ENCODE measurements around the gene ARHGAP29.
"Not testable (repeated sequence)": the region's sequence is repeated elsewhere in the genome, so short reads cannot be mapped to it uniquely, and the experiment has no call there.

The ARHGAP29 gene

DNA sequence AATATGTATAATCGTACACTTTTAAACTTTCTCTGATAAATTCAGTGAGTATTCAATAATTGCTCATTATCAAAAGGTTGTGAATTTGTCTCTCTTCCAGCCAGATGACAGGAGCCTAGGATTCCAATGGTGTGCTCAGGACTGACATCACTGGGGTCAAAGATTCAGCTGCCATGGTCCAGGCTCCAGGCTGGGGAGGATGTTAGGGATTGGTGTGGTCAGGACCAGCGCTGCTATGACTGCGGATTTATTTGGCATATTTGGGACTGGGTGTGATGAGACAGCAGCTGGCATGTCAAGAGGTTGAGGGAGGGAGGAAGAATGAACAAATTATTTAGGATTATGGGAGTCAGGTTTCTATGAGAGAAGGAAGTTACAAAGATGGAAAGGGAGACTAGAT, 68.3 kb downstream of the ARHGAP29 start:
- DNase-seq, result no peak

DNA sequence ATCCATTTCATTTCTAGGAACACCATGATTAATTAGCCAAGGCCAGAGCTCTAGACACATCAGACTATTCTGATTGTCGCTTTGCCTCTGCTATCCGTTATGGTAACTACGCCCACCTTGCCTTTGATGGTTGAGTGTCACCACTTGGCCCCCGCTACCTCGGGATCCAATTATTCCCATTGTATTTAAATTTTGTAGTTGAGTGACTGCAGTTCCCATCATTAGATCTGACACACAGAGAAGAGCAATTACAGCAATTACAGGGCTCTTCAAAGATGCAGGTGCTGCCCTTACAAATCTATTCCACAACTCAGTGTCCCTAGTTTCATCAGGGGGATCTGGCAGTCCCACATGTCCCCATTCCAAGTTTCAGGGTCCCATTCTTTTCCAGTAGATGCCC, 71.5 kb downstream of the ARHGAP29 start:
- DNase-seq, result no peak

DNA sequence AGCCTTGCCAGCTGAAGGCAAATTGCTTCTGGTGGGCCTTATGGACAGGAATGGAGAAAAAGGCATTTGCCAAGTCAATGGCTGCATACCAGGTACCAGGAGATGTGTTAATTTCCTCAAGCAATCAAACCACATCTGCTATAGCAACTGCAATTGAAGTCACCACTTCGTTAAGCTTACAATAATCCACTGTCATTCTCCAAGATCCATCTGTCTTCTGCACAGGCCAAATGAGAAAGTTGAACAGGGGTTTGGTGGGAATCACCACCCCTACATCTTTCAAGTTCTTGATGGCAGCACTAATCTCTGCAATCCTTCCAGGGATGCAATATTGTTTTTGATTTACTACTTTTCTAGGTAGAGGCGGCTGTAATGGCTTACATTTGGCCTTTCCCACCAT, 72.5 kb downstream of the ARHGAP29 start:
- not testable (repeated sequence) for DNase-seq

DNA sequence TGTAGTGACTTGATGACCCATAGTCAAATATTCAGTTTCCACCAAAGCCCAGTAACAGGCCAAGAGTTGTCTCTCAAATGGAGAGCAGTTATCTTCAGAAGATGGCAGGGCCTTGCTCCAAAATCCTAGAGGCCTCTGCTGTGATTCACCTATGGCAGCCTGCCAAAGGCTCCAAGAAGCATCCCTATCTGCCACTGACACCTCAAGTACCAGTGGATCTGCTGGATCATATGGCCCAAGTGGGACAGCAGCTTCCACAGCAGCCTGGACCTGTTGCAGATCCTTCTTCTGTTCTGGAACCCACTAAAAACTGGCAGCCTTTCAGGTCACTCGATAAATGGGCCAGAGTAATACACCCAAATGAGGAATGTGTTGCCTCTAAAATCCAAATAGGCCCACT, 73.3 kb downstream of the ARHGAP29 start:
- not testable (repeated sequence) for DNase-seq

DNA sequence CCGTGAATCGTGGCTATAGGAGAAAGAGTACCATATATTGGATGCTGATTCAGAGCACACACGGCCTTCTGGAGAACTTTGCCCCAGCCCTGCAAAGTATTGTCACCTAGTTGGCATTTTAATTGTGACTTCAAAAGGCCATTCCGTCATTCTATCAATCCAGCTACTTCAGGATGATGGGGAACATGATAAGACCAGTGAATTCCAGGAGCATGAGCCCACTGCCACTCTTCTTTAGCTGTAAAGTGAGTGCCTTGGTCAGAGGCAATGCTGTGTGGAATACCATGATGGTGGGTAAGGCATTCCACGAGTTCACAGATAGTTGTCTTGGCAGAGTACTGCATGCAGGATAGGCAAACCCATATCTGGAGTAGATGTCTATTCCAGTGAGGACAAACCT, 74.1 kb downstream of the ARHGAP29 start:
- not testable (repeated sequence) for DNase-seq

DNA sequence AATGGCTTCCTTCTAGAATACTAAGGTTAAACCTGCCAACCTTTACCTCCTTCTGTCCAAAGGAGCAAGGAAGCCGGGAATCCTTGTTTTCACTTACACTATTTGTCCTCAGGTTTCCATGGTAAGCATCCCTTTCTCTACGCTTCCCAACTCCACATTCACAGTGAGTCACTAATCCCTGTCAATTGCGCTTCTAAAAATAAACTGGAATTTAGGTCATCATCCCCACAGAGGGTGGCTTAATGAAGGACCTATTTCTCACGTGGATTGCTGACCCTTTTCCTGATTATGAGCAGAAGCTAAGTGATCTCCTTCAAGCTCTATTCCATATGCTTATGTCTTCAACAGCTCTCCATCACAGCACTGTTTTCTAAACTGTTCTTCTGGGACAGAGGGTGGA, 76.6 kb downstream of the ARHGAP29 start:
- no peak for DNase-seq

DNA sequence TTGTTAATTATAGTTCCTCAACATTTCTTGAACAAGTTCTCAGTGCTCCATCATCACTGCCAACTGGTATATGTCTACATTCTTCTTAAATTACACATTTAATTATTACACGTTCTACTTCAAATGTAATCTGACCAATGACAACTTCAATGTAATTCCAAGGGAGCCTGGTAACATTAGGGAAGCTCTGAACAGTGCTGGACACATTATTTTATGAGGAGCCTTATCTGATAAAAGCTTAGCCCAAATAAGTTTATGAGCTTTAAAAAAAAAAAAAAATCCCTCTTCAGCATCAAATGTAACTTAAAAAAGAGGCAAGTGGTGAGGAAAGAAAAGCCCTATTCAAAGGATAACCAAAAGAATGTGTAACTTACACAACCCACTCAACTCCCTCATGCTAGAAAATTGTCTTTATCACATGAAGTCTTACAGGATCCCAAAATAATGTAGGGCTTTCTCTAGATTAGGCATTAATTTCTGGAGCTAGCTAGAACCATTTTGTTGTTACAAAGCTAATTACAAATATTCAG, 81.2 kb downstream of the ARHGAP29 start:
- DNase-seq, result no peak

DNA sequence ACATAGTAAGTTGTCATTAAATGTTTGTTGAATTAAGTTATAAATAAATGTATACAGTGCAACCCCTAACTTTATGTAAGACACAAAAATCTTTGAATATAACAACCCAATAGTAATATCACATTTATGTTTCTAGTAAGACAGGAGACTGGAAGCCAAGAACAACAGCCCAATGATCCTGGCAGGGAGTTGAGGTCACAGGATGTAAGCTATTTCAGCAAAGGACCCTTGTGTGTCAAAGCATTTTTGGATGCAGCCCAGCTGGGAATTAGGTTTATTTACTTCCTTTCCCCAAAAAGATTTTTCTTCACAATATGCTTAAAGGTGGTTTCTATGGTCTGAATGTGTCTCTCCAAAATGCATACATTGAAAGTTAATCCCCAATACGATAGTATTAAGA, 82.4 kb downstream of the ARHGAP29 start:
- no peak for DNase-seq

DNA sequence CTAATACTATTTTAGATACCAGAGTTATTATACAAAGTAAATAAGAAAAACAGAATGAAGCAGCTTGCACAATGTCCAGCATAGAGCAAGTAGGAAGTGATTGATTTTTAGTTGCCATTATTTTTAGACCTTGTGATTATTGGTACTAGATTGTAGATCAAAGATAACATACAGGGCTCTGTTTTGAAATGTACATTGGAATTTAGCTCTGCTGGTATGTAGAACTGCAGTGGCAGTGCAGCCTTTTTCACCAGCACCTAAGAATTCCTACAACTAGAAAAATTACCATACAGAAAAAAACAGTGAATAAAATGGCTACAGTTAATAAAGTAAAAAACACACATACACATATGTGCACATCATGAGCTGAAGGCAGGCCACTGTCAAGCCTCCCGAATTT, 84.3 kb downstream of the ARHGAP29 start:
- no peak for DNase-seq

DNA sequence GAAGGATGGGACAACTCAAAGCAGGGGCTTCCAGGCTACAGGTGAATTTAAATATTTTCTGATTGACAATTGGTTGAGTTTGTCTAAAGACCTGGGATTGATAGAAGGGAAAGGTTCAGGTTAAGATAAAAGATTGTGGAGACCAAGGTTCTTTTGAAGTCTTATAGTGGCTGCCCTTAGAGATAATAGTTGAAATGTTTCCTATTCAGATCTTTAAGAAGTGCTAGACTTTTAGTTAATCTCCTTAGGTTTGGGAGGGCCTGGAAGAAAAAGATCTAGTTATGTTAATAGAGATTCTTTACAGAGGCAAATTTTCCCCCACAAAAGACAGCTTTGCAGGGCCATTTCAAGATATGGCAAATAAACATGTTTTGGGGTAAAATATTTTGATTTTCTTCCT, 88.2 kb downstream of the ARHGAP29 start:
- DNase-seq, result not testable (repeated sequence)

DNA sequence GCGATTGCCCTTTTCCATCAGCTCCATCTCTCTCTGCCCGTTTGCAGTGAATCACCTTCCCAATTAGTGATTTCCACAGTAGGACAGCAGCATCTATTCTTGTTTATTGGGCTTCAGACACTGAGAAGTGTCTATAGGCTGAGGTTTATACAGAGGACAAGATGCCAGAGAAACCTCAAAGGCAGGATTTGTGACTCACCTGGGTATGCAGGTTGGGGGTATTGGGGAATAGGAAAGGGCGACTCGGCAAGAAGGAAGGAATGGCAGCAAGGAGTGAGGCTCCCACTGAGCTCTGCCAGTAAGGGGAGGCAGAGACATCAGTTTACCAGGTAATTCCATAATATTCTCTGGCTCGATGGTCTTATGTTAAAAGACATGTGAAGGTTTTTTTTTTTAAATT, 91.1 kb downstream of the ARHGAP29 start:
- DNase-seq, result no peak

DNA sequence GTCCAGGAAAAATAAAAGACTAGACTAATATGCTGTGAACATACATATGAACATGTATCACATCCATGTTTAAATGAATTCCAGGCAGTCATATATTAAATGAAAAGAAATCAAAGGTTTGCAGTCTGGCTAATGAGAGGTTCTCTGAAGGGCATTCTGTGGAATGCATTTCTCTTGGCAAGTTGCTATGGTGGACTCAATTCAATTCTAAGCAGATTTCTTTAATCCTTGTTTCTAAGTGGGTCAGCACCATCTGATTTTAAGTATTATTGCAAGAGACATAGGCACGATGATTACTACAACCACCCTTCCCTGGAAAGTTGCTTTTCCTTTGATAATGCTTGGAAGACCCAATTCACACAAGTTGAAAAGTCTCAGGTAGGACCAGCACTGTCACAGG, 92.5 kb downstream of the ARHGAP29 start:
- DNase-seq, result no peak

DNA sequence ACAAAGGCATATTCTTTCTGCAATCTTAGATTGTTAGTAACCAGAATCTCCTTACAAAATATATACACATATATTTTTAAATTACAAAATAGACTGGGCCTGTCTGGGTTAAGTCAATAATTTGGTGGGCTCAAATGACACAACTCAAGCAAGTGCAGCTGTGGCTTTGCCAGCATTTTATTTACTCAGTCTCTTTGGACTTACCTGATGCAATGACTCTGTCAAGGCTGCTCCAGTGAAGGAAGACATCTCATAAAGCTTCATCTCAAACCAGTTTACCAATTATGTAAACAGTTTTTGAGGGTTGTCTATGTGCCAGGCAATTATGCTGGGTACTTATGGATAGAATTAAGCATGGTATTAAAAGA, 93.6 kb downstream of the ARHGAP29 start:
- DNase-seq, result peak; percentile 54

DNA sequence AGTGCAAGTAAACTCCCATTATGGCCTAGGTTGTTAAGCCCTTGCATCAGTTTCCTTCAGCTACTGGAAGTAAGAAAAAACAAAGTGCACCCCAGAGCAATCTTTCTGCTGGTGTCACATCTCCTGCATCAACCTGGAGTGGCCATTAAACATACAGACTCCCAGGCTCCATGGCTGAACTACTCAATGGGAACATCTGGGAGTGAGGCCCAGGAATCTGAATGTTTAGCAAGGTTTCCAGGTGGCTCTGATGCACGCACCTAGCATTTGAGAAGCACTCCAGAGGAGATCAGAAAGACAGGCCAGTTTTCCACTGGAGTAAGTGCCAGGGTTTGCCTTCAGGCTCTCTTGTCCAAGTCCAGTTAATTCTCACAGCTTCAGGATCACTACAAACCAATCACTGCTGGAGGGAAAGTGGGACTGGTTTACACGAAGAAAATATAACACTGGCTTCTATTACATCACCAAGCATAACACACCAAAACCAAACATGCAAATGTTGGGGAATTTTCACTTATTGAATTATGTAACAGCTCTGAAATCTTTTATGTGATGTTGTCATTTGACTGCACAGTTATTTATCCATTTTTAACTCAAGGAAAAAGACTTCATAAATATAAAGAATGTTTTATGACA, 94.1 kb downstream of the ARHGAP29 start:
- DNase-seq, result no peak

DNA sequence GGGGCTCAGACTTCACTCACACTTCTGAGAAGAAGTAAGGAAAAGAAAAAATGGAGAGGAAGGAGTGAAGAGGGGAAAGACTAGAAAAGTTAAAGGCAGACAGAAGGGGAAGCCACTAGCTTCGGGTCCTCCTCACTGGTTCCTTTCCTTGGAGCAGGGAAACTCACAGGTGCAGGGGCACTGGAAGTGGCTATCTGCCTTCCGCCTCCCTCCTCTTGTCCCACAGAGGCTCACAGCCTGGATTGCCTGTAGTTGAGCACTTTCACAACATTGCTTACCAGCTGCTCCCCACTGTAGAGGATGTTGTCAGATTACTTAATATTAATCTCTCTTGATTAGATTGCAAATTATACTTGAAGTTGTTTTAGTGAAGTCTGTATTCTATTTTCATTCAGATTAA, 94.8 kb downstream of the ARHGAP29 start:
- no peak for DNase-seq

DNA sequence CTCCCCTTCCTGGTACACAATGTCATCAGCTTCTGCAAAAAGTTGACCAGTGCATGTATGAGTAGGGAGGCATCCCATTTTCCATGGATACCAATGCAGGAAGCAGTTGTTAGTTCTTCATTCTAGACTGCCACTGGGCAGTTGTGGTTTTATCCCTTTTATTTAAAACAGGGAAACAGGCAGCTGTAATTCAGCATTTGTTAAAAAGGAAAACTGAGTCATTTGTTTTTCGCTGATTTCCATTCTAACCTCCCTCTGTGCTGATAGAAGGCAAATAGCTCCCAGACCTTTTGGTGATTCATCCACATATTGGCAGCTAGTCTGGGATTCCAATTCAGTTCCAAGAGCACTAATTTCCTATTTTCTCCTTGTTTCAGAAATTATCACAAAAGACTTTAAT, 95.4 kb downstream of the ARHGAP29 start:
- no peak for DNase-seq

DNA sequence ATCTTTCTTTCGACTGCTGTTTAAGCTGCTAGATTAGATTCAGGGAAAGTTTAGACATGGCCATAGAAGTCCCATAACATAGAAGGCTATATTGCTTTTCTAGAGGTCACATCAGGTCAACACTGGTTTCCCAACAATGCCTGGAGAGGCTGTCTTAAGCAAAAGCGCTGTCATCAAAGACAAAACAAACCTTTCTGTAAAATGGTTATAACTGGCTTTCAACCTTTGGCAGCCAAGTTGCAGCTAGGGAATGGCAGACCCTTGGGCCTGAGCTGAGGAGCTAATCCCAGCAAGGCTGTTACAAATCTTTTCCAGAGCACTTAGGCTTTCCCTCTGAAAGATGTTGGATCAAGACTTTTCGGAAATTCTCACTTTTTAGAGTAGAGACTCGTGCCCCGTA, 105.3 kb downstream of the ARHGAP29 start:
- DNase-seq, result no peak

DNA sequence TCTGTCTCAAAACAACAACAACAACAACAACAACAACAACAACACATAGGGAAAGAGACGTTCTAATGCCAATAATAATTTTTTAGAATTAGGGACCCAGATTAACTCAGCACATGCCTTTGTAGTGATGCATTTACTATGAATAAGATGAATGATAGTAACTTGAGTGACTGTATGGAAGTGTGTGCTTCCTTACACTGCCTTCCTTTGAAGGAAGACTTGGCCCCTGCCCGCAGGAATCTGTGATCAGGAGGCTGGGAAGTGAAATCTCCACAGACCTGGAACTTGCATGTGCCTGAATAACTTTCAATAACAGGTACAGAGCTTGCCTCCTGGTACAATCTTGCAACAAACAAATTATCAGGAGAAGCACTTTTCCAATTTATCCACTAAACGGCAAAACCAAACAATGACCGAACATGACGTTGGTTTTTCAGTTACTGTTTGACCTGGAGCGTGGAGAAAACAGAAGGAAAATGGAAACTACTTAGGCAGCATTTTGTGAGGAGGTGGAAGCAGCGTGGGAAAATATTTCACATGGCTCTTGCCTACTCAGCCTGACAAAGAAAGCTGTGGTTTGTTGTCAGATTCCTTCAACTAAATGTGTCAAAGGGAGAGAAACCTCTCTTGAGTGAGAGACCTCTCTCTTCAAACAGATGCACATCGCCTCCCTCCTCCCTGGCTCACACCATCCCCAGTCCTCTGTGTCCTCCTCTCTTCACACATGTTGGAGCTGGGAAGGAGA, 106.4 kb downstream of the ARHGAP29 start:
- DNase-seq, result no peak

DNA sequence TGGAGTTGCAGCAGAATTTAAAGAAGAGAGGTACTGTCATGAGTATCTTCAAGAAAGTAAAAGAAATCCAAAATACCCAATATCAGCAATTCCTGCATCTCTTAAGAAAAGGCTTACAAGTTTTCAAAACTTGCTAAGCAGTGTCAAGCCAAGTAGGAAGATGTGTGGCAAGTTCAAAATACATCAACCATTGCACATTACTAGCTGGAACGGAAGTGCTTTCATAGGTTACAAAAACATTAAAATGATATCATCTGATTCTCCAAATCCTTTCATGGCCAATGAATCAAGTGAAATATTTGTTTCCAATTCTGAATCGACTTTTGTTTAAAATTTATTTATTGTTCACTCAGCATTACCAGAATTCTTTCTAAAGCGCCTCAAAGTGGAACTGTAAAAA, 110.7 kb downstream of the ARHGAP29 start:
- no peak for DNase-seq

DNA sequence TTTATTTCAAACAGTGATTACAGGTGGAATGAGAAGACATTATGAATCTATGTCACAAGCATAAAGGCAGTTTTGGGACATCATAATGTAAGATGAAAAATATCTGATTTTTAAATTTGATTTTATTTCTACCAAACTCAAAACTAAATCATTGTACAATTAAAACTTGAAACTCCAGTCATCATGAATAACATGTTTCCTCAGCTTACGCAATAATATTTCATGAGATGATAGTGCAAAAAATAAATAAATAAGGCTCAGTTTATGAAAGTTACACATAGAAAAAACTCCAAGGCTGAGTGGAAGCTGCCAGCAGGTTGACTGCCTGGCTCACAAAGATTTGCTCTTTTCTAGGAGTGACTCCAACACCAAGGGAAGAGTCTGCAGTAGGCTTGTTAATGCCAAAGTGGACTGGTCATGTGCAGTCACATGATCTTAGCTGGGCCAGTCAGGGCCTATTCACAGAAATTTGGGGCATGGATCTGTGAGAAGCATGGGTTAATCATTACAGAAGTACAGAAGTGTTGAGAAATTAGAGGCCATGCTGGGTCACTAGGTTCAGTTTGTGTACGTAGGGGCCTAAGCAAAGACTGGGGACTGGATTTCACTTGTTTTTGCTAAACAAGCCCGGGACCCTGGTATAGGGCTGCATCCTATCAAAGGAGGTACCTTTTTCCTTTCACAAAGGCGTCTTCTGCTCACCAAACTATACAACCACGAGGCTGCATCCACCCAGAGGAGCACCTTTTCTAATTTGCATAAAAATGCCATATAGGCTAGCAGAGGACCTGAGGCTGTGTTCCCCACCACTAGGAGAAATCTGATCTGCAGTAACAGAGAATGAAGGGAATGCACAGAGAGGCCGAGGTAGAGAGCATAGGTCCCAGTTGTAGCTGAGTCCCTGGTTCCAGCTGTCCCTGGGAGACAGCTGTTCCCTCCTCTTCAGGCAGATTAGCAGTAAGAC, 111.6 kb downstream of the ARHGAP29 start:
- DNase-seq, result no peak

DNA sequence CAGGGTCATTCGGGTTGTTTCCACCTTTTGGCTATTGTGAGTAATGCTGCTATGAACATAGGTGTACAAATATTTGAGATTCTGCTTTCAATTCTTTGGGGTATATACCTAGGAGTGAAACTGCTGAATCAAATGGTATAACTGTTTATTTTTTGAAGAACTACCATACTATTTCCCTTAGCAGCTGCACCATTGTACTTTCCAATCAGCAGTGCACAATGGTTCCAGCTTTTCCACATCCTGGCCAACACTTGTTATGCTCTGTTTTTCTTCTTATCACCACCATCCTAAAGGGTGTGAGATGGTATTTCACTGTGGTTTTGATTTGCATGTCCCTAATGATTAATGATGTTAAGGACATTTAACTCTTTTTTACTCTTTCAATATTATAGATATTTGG, 112.8 kb downstream of the ARHGAP29 start:
- DNase-seq, result no peak

DNA sequence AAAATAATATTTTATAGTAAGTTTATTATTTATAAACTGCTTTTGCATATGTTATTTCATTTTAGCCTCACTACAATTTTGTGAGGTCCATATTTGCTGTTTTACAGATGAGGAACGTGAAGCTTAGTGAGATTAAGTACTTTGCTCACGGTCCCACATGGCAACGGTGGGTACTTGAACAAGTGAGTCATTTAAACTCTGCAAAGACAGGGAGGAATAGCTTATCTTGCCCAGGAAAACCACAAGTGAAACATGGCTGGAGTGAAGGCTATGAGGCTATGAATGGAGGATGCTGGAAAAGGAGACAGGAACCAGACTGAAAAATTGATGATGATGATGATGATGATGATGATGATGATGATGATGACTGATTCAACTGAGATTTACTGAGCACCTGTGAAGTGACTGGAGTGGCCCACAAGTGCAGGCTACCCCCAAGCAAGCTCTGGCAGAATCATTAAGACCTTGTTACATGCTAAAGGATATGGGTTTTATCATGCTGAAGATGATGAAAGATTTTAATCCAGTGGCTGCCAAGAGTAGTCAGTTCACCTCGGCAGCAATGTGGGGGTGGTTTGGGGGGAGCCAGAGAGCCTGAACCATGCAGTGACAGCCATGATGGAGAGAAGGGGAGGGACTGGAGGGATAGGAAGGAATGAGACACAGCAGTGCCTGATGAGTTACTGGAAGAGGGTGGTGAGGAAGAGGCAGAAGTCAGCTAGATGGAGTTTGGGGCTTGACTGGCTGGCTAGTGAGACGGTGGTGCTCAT, 115.0 kb downstream of the ARHGAP29 start:
- DNase-seq, result no peak
